K562 (cell line): ENCODE data around the gene PDE6D. TPM values are rescaled to one million over a fixed set of nuclear protein-coding genes. Genes with fewer than 3 reads are reported as not detected.

Source experiments
- ATAC-seq: fragments of 200-7000 bp; cut with Tn5 transposase; 3 replicates; pipeline ENCODE4 v1.9.1; 2020; ENCODE audit warnings: moderate library complexity
- BruUV-seq: library from RNA; stranded (reverse); fragments of 400-500 nt; replicated peaks from 2 replicates; lab custom pipeline; 2021; lab: Mats Ljungman, UMichigan
- CTCF ChIA-PET: fragments of 300-600 bp; formaldehyde crosslinking; extraction: SDS; loops from one replicate; lab custom pipeline; 2021; ENCODE audit warnings: low intra/inter-chr PET ratio; lab: Yijun Ruan, JAX
- POLR2A ChIA-PET: fragments of 300-600, 350-650 bp; sonication (Branson Sonifier 250); formaldehyde crosslinking; extraction: SDS; loops from one replicate; lab custom pipeline; 2021; ENCODE audit warnings: antibody characterized with exemption, inconsistent platforms; lab: Yijun Ruan, JAX
- DNase-seq, 4 experiments: peaks; one replicate each; pipeline versions ENCODE4 v3.0.0 to v3.0.0-alpha.2; 2011 to 2018; ENCODE audit warnings: low spot score in 3 of 4, mixed read lengths in 3 of 4; ENCODE audit errors: extremely low read depth in 1 of 4
- FAIRE-seq: peaks from 2 replicates; lab custom pipeline; 2011; peaks lifted over from hg19 to GRCh38; lab: Jason Lieb, UNC
- H2AFZ ChIP-seq: 2 replicates; pipeline ENCODE4 v1.6.0; 2011; ENCODE audit warnings: low read depth, low read length, control low read depth, inconsistent platforms
- H3K27ac ChIP-seq: fragments of 200-600 bp; 3 replicates; pipeline ENCODE4 v1.8.0; 2011; ENCODE audit warnings: low read depth, mild to moderate bottlenecking, control low read depth, inconsistent platforms, low read length, moderate library complexity, mixed read lengths; ENCODE audit errors: extremely low read depth
- H3K27me3 ChIP-seq, 2 experiments: fragments of 300-600 bp in 1 of 2; 2 replicates in 1 of 2; 3 replicates in 1 of 2; pipeline versions ENCODE4 v1.6.0 to v1.8.0; 2011; ENCODE audit warnings: inconsistent platforms in 2 of 2, low read length in 2 of 2, mild to moderate bottlenecking in 1 of 2, mixed read lengths in 1 of 2, moderate library complexity in 1 of 2; ENCODE audit not compliant: control insufficient read depth in 2 of 2, insufficient read depth in 2 of 2
- H3K36me3 ChIP-seq: fragments of 300-600 bp; 3 replicates; pipeline ENCODE4 v1.8.0; 2011; ENCODE audit warnings: mild to moderate bottlenecking, low read length, inconsistent platforms; ENCODE audit not compliant: control insufficient read depth, insufficient read depth
- H3K4me1 ChIP-seq, 2 experiments: fragments of 200-600 bp in 1 of 2; replicated peaks in 1 of 2; 2 replicates in 1 of 2; 3 replicates in 1 of 2; pipeline versions ENCODE4 v1.5.1 to v1.8.0; 2011; ENCODE audit warnings: inconsistent platforms in 2 of 2, low read length in 2 of 2, mild to moderate bottlenecking in 1 of 2, mixed read lengths in 1 of 2, moderate library complexity in 1 of 2; ENCODE audit not compliant: control insufficient read depth in 2 of 2, insufficient read depth in 2 of 2
- H3K4me2 ChIP-seq: 2 replicates; pipeline ENCODE4 v1.6.1; 2011; ENCODE audit warnings: low read length, control low read depth, inconsistent platforms, mixed read lengths; ENCODE audit not compliant: insufficient read depth
- H3K4me3 ChIP-seq: fragments of 200-600 bp; sonication (generic), shearing (Covaris generic); 2 replicates; pipeline ENCODE4 v1.5.1; 2016; ENCODE audit warnings: control low read depth, inconsistent platforms
- H3K79me2 ChIP-seq: fragments of 200-600 bp; 3 replicates; pipeline ENCODE4 v1.8.0; 2011; ENCODE audit warnings: low read length, inconsistent platforms; ENCODE audit not compliant: control insufficient read depth, insufficient read depth
- H3K9ac ChIP-seq, 2 experiments: 2 replicates each; pipeline versions ENCODE4 v1.6.0 to v1.6.1; 2011; ENCODE audit warnings: low read depth in 2 of 2, low read length in 2 of 2, control low read depth in 1 of 2, inconsistent platforms in 1 of 2, mild to moderate bottlenecking in 1 of 2, mixed read lengths in 1 of 2; ENCODE audit not compliant: insufficient read depth in 1 of 2
- H3K9me1 ChIP-seq: one replicate; pipeline ENCODE4 v1.6.0; 2011; ENCODE audit warnings: inconsistent platforms, mild to moderate bottlenecking, low read length, moderate library complexity; ENCODE audit not compliant: control insufficient read depth, insufficient read depth
- H3K9me3 ChIP-seq: replicated peaks from 2 replicates; pipeline ENCODE4 v1.5.1; 2011; ENCODE audit warnings: low read depth, low read length, inconsistent platforms; ENCODE audit not compliant: control insufficient read depth, insufficient read depth
- H4K20me1 ChIP-seq: replicated peaks from 2 replicates; pipeline ENCODE4 v1.6.1; 2011; ENCODE audit warnings: low read length, inconsistent platforms, mixed read lengths; ENCODE audit not compliant: control insufficient read depth, insufficient read depth
- KDM4B ChIP-seq, 2 experiments: fragments of 450-650 bp in 1 of 2; sonication (generic) in 1 of 2; IDR thresholded peaks; 2 replicates each; pipeline ENCODE4 v1.6.1; 2016 to 2017; ENCODE audit warnings: borderline replicate concordance in 2 of 2, antibody characterized with exemption in 1 of 2, low read depth in 1 of 2, mild to moderate bottlenecking in 1 of 2
- TARDBP ChIP-seq: fragments of 450-650 bp; IDR thresholded peaks from 2 replicates; pipeline ENCODE4 v1.6.1; 2016
- ZNF174 ChIP-seq: fragments of 250-450 bp; sonication (Bioruptor Pico); IDR thresholded peaks from 2 replicates; pipeline ENCODE4 v1.4.0; 2020; ENCODE audit warnings: mild to moderate bottlenecking
- ZNF444 ChIP-seq: fragments of 250-450 bp; sonication (Bioruptor Pico); IDR thresholded peaks from 2 replicates; pipeline ENCODE4 v1.4.0; 2020; ENCODE audit warnings: mild to moderate bottlenecking, moderate library complexity
- WGBS: fragments of 100-300 bp; shearing (Covaris generic); methylation state at CpG from one replicate; pipeline ENCODE4 v1.1.6; 2016; ENCODE audit warnings: low coverage, mixed read lengths; ENCODE audit not compliant: insufficient coverage; ENCODE audit errors: missing lambda C conversion rate; 5-methylcytosine and 5-hydroxymethylcytosine counted together
- in situ Hi-C: fragments of 300-500 bp; cut with MboI; formaldehyde crosslinking; loops from 4 replicates; pipeline ENCODE4 v1.15.0; 2018; ENCODE audit warnings: inconsistent platforms, mixed read lengths
- intact Hi-C: fragments of 100-400 bp; cut with micrococcal nuclease; formaldehyde crosslinking; loops from 2 replicates; pipeline ENCODE4 v1.14.2; 2022
- polyA plus RNA-seq, 8 experiments: library from polyadenylated mRNA; depleted of rRNA in 4 of 8; stranded (reverse) in 5 of 8; unstranded in 3 of 8; fragments of >200 nt; fragmentation: Nextera tagmentation in 2 of 8; fragmentation: Illumina TruSeq in 1 of 8; extraction: Ambion mirVana in 2 of 8; extraction: Trizol in 1 of 8; gene quantifications; 2 replicates each; pipeline versions ENCODE4 v1.2.1 to v1.2.3, GENCODE V29; 2011 to 2014; ENCODE audit warnings: inconsistent platforms in 1 of 8, missing spikeins in 1 of 8
- total RNA-seq, 7 experiments: library from RNA; depleted of rRNA in 6 of 7; stranded (reverse); fragments of >200 nt in 6 of 7; fragmentation: Illumina TruSeq in 2 of 7; extraction: Trizol in 2 of 7; gene quantifications; 2 replicates each; pipeline versions ENCODE4 v1.2.1 to v1.2.3, GENCODE V29; 2011 to 2021; ENCODE audit warnings: low replicate concordance in 1 of 7
- TF ChIP-seq, protein P1 (sequence below): fragments of 450-650 bp; IDR thresholded peaks from one replicate; pipeline ENCODE4 v1.6.1; 2018; ENCODE audit warnings: mild to moderate bottlenecking, moderate library complexity; ENCODE audit not compliant: partially characterized antibody
- TF ChIP-seq, protein P2 (sequence below), 3 experiments: fragments of 200-800 bp in 1 of 3; sonication (Bioruptor generic) in 1 of 3; sonication (generic) in 1 of 3; formaldehyde crosslinking in 1 of 3; IDR thresholded peaks; 2 replicates each; pipeline versions ENCODE4 v1.6.1 to v1.8.0; 2016 to 2022; ENCODE audit warnings: mild to moderate bottlenecking in 2 of 3, missing compliant biosample characterization in 2 of 3, missing genetic modification characterization in 2 of 3, missing genetic modification reagents in 1 of 3
- TF ChIP-seq, protein P3 (sequence below): fragments of 250-450 bp; sonication (Bioruptor Pico); IDR thresholded peaks from 2 replicates; pipeline ENCODE4 v1.5.0; 2021; ENCODE audit warnings: mild to moderate bottlenecking, moderate library complexity
- TF ChIP-seq, protein P4 (sequence below): sonication (generic); formaldehyde crosslinking; IDR thresholded peaks from 2 replicates; pipeline ENCODE4 v1.8.0; 2022; ENCODE audit warnings: missing genetic modification reagents, mild to moderate bottlenecking, borderline replicate concordance

PDE6D gene
- total and polyA plus RNA-seq, 9 of the 15 experiments (the other 6 are each of a cell fraction or from before 2014, with no cell fraction given) = 0.65 to 11.6 (median 7.0) TPM

DNA sequence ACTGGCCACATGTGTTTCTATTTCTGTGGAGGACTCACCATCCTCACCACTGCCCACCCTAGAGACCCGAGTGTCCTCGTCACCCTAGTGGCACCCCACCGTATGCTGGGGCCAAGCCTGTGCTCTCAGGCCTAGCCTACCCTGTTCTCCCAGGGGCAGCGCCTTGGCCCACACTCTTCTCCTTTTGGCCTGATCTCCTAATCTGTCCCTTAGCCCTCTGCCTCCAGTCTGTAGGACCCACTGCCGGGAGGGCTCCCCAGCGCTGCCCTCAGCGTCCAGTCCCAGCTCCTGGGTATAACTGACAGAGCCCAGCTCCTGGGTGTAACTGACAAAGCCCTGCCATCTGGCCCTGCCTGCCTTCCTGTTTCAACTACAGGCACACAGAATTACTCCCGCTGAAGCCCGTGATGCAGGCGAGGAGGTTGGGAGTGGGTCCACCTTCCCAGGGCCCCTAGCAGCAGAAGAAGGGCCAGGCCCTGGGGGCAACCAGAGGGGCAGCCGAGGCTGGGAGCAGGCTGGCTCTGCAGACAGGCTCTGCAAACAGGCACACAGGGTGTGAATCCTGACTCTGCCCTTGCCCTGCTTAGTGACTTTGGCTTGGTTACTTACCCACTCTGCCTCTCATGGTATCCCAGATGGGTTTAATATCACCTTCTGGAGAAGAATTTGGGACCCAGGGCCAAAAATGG, 98.3 kb downstream of the PDE6D start:
- no peaks in the 10 kb centered on the region for H4K20me1 ChIP-seq
- H2AFZ ChIP-seq = no peak overlapping the region
- H3K4me2 ChIP-seq = no peak overlapping the region
- H3K4me1 ChIP-seq = peaks cover 2 to 31% of the 10 kb centered on the region in 2 experiments; a peak in 3 of 5 replicates
- no TSS peak for BruUV-seq
- intact Hi-C loops (no loop called here), in situ Hi-C loops (no loop called here)
- ATAC-seq = no peak
- ChIA-PET POLR2A (interaction anchor here (1.2 to 3.6 kb wide), 2 partner anchors 26 to 31 kb away, joined by 5 to 17 read pairs; partner anchors contain the start of gene PTMA), CTCF (no interaction called here)
- no peak for FAIRE-seq
- H3K79me2 ChIP-seq = no peaks in the 10 kb centered on the region
- no peaks in the 10 kb centered on the region for H3K9me1 ChIP-seq
- H3K36me3 ChIP-seq = no peaks in the 10 kb centered on the region
- no peak overlapping the region for H3K27ac ChIP-seq
- 59% methylated on average over 9 of the region's 11 CpGs for WGBS
- H3K4me3 ChIP-seq = no peak overlapping the region
- H3K27me3 ChIP-seq = peaks cover 3 to 6% of the 10 kb centered on the region in 2 experiments; a peak in 3 of 5 replicates
- H3K9me3 ChIP-seq = no peaks in the 10 kb centered on the region
- H3K9ac ChIP-seq = no peak overlapping the region
- TF ChIP-seq TARDBP = no peak
- TF ChIP-seq, protein P1, sequence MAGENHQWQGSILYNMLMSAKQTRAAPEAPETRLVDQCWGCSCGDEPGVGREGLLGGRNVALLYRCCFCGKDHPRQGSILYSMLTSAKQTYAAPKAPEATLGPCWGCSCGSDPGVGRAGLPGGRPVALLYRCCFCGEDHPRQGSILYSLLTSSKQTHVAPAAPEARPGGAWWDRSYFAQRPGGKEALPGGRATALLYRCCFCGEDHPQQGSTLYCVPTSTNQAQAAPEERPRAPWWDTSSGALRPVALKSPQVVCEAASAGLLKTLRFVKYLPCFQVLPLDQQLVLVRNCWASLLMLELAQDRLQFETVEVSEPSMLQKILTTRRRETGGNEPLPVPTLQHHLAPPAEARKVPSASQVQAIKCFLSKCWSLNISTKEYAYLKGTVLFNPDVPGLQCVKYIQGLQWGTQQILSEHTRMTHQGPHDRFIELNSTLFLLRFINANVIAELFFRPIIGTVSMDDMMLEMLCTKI = no peak
- TF ChIP-seq ZNF444 (CRISPR knock-in tag) = no peak
- TF ChIP-seq, protein P2, sequence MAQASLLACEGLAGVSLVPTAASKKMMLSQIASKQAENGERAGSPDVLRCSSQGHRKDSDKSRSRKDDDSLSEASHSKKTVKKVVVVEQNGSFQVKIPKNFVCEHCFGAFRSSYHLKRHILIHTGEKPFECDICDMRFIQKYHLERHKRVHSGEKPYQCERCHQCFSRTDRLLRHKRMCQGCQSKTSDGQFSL (CRISPR knock-in tag; IDR thresholded peaks at IDR 0.05) = no peak
- TF ChIP-seq, protein P2 (tag; IDR thresholded peaks at IDR 0.05) = no peak
- TF ChIP-seq, protein P3, sequence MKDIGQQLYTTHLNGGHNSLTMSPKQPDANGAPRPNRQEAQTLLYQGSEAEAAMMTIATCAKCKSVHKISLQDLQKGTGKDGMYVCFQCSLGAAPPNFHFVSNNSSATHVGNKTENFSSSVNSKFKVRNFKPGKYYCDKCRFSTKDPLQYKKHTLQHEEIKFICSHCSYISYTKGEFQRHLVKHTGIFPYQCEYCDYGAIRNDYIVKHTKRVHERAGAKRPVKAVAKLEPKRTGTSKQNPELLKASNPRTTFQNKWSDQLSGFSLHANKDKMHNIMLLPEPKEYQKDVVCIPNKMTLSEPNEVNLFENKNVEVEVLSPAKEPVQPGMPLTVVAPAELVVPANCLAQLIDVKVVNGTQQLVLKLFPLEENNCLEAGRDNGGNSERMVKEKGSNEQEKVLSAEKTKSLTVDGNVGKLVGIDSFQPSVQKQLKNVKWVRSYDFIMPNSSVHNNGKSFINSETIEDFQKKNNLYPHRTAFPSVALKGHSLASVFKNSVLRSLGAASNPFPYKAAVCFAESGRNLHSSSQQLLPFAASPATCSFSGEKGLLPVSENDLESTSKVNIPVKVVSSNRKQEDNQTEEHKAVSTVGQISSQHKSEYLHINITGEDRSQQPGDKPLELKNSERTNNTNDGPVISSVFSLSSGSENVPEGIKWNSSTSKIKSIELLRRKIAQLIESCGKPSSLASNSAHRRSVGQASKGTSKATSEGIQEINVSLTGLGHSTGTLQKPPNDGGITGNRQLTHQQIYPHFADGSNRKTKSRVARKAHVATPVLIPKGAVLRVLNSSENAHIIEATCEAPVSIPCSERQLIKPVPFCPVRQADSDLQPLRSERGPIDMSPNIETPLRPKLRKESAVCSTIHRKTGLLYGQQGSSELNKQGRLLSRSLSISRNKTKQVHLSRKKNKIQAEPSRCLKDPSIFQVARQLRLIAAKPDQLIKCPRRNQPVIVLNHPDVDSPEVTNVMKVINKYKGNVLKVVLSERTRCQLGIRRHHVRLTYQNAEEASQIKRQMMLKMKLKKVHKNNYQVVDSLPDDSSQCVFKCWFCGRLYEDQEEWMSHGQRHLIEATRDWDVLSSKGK (CRISPR knock-in tag) = no peak
- TF ChIP-seq, protein P4, sequence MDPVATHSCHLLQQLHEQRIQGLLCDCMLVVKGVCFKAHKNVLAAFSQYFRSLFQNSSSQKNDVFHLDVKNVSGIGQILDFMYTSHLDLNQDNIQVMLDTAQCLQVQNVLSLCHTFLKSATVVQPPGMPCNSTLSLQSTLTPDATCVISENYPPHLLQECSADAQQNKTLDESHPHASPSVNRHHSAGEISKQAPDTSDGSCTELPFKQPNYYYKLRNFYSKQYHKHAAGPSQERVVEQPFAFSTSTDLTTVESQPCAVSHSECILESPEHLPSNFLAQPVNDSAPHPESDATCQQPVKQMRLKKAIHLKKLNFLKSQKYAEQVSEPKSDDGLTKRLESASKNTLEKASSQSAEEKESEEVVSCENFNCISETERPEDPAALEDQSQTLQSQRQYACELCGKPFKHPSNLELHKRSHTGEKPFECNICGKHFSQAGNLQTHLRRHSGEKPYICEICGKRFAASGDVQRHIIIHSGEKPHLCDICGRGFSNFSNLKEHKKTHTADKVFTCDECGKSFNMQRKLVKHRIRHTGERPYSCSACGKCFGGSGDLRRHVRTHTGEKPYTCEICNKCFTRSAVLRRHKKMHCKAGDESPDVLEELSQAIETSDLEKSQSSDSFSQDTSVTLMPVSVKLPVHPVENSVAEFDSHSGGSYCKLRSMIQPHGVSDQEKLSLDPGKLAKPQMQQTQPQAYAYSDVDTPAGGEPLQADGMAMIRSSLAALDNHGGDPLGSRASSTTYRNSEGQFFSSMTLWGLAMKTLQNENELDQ (CRISPR knock-in tag) = no peak
- no peak for TF ChIP-seq ZNF174 (CRISPR knock-in tag)
- TF ChIP-seq KDM4B (IDR thresholded peaks at IDR 0.05; ENCODE audit: borderline replicate concordance in 2 of 2, low read depth in 1 of 2) = no peak
- DNase-seq = no peak
